NCI-H345 (cell line): ENCODE measurements around the gene FANCI.

Experiments used
- DNase-seq: peaks from one replicate; lab custom pipeline; 2025; lab: John Stamatoyannopoulos, UW

Gene FANCI

DNA sequence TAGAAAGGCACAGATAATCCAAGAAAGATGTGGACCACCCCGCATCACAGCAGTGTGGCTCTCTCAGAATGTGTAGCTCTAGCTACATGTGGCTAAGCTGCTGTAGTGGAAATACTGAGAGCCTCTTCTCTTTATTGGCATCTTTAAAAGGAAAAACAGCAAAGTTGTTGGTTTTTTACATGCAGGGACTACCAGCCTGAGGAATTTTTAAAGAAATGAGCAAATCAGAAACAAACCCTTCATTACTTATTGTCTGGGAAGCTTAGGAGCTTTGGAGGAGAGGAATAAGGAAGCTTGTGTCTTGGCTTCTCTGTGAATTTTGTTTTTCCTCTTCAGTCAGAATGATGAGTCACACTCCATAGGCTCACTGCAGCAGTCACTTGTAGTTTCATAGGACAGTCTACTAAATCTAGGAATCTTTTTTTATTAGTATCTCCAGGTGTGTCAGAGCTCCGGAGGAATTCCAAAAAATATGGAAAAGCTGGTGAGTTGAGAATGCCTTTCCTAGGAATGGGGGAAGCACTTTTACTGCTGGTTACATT is 63.3 kb downstream of the FANCI start:
- DNase-seq, result no peak

- DNase-seq, result no peak
Observed at GRCh38 chr15:89307791-89308190, 64.0 kb downstream of the FANCI start.

DNA sequence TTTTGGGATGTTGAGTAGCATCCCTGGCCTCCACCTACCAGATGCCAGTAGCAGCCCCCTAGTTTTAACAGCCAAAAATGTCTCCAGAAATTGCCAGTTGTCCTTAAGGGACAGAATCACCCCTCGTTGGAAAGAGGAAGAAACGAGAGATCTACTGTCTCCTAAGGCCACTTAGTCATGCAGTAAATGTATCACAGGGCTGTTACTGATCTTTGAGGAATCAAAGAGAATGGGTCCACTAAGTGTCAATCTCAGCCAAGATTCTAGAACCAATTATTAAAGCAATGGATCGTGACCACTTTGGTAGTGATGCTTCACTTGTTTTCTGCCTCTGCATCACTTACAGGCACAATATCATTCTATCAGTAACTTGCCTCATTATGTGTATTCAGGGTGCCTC is 64.5 kb downstream of the FANCI start:
- no peak for DNase-seq

GRCh38 chr15:89309993-89310392 is 66.2 kb downstream of the FANCI start:
- DNase-seq, result no peak

- DNase-seq, result no peak
Observed at GRCh38 chr15:89315375-89315929, 71.7 kb downstream of the FANCI start.

- DNase-seq, result no peak
Observed at GRCh38 chr15:89316504-89316903, 72.7 kb downstream of the FANCI start.

- DNase-seq, result no peak
Observed at GRCh38 chr15:89317186-89317720, 73.5 kb downstream of the FANCI start.

DNA sequence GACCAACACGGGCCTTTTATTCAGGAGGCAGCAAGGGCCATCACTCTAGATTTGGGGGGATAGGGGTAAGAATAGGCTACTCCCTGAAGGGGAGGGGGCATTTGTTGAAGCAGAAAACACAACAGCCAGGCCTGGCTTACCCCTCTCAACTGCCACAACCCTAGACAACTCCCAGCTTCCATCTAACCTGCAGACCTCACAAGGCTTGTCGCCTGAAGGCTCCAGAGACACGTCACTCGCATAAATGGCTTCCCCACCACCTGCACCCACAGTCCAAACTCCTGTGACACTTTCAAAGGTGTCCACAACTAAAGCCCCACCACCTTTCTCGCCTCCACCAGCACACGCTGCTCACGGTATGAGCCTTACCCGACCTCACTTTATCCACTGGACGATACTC is 75.9 kb downstream of the FANCI start:
- DNase-seq, result no peak

GRCh38 chr15:89320200-89320599 is 76.4 kb downstream of the FANCI start:
- no peak for DNase-seq

DNA sequence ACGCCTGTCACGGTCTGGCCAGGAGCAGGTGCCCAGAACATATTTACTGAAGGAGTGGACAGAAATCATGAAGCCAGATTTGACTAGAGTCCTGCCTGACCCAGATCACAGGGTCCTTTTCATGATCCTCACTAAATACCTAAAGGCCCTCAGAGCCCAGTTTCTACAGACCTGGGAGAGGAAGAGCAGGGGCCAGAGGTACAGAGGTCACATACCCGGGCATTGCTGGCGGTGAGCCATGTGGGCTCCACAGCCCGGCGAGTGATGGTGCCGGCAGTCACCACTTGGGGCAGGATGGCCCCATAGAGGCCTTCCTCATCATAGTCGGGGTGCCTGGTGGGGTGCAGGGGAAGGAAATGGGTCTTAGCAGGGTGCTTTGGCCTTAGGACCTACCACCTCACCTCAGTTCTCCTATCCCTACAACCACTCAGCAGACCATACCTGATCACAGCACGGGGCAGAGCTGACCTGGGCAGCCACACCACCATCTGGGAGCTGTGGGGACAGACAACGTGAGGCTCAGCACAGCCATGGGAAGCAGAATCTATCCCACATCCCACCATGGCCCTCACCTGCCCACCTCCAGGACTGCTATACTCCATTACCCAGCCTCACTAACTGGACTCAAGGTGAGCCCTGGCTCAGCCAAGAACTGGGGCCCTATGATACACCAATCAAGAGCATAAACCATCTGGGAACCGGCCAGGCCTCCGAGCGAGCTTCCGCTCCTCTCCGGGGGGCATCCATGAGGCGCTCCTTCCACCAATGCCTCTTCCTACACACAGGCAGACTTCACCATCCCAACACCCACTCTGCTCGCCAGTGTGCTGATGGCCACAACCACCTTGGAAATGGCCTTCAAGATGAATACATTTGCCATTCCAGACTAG is 78.0 kb downstream of the FANCI start:
- DNase-seq, result no peak

DNA sequence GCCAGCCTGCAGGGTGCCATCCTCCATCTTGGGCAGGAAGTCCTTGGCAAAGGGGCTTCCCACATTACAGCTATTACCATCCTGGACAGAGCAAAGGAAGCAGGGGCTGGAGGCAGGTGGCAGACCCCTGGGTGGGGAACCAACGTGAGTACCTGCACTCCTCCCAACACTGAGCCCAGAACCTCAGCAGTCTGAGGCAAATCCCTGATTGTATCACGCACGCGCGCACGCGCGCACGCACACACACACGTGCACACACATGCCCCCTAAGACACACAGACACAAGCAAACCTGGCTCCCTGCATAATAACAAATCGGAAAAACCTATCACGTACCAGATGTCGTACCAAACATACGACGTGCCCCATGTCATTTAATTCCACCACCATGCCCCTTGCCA is 79.0 kb downstream of the FANCI start:
- DNase-seq, result no peak

- no peak for DNase-seq
Observed at GRCh38 chr15:89323825-89324224, 80.0 kb downstream of the FANCI start.

GRCh38 chr15:89325039-89325803 is 81.4 kb downstream of the FANCI start:
- DNase-seq, result no peak

DNA sequence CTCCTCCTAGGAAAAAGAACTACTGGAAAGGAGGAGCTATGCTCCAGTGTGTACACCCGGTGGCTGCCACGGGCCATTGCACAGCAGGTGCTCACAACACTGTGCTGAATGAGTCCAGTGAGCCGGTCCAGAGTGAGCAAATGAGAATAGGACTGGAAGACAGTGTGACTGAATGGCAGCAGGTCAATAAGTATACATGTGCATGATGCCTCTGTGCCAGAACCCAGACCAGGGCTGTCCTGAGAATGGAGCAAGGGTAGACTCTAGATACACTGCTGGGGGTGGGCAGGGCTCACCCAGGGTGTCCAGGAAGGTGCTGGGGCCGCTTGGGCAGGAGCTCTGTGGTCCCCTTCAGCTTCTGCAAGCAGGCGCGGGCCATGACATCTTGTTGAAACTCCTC is 82.5 kb downstream of the FANCI start:
- no peak for DNase-seq

GRCh38 chr15:89327113-89327512 is 83.3 kb downstream of the FANCI start:
- DNase-seq, result no peak

DNA sequence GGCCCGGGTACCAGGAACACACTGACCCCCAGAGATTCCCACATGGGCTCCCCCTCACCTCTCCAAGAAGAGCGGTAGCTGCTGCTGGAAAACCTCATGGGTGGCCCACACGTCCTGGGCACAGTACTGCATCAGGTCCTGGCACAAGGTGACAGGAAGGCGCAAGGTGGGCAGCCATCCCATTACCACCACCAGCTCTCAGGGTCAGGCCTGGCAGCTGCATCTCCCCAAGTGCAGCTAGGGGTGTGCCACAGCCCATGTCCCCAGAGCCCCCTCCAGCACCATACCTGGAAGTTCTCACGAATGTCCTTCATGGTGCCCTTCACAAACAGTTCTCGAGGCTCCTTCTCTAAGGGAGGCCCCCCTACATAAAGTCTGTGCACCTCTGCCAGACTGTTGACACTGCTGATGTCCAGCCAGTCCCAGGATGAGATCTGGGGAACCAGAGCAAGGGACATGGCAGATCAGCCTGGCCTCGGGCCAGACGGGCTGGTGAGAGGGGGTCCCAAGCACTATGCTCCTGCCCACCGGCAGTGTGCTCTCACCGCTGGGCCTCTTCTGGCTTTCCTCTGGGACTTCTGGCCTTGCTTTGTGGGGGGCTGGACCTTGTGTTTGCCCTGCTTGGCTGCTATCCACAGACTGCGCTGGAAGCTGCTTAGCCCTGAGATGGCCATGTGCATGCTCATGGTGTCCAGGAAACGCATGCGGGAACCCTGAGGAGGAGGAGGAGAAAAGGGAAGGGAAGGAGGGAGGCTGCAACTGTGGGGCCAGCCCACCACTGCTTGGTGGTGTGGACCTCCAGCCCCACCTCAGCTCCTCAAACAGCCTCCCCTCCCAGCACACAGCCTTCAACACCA is 84.8 kb downstream of the FANCI start:
- DNase-seq, result no peak

DNA sequence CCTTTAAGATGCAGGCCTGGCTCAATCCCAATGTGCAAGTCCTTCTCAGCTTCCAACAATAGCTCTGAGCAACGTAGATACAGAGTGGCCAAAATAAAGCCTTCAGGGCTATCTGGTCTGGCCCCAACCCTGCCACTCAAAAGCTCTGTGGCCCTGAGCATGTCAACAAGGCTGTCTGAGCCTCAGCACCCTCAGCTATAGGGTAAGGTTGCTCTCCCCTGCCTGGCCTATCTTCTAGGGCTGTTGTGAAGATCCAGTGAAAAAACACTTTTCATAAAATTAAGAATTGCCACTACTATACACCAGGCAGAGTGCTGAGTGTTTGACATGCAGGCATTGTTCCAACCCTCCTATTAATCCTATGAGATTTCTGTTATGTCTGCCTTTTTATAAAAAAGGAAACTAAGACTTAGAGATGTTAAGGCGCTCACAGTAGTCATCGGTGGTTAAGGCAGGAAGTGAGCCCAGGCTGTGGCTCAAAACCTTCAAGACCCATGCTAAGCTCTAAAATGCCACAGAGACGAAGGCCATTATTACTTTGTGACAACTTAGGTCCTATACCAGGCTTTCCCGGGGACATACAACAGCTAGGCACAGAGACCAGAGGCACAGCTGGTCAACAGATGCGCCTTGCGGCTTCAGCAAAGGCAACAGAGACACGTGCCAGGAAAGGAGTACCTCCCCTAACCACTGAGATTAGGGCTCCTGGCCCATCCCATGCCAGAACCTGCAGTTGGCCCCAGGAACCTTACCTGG is 85.7 kb downstream of the FANCI start:
- no peak for DNase-seq

- no peak for DNase-seq
Observed at GRCh38 chr15:89330119-89330518, 86.3 kb downstream of the FANCI start.

GRCh38 chr15:89330881-89331595 is 87.3 kb downstream of the FANCI start:
- DNase-seq, result no peak

GRCh38 chr15:89332446-89332845 is 88.7 kb downstream of the FANCI start:
- DNase-seq, result no peak
